Measurements from ENCODE around the gene ITPR1. TPM values are rescaled to one million over a fixed set of nuclear protein-coding genes. Genes with fewer than 3 reads are reported as not detected.

ITPR1 gene
- total RNA-seq, 4 donors from 2014 or later = 184 to 305 (median 218) TPM

DNA sequence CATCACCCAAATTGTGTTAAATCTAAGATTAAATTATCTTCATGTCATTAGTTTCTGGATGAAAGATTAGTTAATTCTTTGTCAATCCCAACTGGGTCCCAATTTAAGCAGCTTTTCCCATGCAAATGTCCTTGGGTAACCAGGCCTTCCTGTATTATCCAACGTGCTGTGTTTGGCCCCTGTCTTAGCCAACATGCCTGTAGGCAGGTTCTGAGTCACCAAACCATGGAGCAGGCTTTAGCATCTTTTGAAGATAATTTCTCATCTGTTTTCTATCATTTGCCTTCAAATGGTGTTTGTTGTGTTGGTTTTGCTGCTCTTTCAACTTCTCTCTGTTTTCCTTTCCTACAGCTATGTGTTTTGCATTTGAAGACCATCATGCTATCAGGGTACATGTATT, 216.2 kb downstream of the ITPR1 start:
- no peak overlapping the region for H3K27ac ChIP-seq
- H3K27me3 ChIP-seq = no peaks in the 10 kb centered on the region
- no peak overlapping the region for H3K4me3 ChIP-seq
- WGBS, 2 donors (ENCODE audit: low coverage in 1 of 2) = 0 to 14% methylated on average over 1 of the region's 1 CpG
- H3K4me1 ChIP-seq = peaks cover 0 to 18% (median 6%) of the 10 kb centered on the region in 3 donors
- H3K36me3 ChIP-seq = peaks cover 0 to 87% of the 10 kb centered on the region in 2 donors
- no peak for ATAC-seq
- TF ChIP-seq POLR2A (IDR thresholded peaks at IDR 0.05) = no peak
- no peak for TF ChIP-seq EP300 (IDR thresholded peaks at IDR 0.05)
- TF ChIP-seq, protein P1, sequence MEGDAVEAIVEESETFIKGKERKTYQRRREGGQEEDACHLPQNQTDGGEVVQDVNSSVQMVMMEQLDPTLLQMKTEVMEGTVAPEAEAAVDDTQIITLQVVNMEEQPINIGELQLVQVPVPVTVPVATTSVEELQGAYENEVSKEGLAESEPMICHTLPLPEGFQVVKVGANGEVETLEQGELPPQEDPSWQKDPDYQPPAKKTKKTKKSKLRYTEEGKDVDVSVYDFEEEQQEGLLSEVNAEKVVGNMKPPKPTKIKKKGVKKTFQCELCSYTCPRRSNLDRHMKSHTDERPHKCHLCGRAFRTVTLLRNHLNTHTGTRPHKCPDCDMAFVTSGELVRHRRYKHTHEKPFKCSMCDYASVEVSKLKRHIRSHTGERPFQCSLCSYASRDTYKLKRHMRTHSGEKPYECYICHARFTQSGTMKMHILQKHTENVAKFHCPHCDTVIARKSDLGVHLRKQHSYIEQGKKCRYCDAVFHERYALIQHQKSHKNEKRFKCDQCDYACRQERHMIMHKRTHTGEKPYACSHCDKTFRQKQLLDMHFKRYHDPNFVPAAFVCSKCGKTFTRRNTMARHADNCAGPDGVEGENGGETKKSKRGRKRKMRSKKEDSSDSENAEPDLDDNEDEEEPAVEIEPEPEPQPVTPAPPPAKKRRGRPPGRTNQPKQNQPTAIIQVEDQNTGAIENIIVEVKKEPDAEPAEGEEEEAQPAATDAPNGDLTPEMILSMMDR (IDR thresholded peaks at IDR 0.05) = no peak
- TF ChIP-seq POLR2AphosphoS5 (IDR thresholded peaks at IDR 0.05) = no peak
- no peaks in the 10 kb centered on the region for H3K9me3 ChIP-seq

GRCh38 chr3:4710191-4710590, 217.0 kb downstream of the ITPR1 start:
- Histone ChIP-seq H3K4me3 (no peak overlapping the region), H3K27ac (no peak overlapping the region), H3K4me1 (peaks cover 0 to 19% (median 6%) of the 10 kb centered on the region in 3 donors), H3K9me3 (no peaks in the 10 kb centered on the region), H3K27me3 (no peaks in the 10 kb centered on the region), H3K36me3 (peaks cover 0 to 89% of the 10 kb centered on the region in 2 donors)
- no peak for ATAC-seq
- TF ChIP-seq POLR2A (IDR thresholded peaks at IDR 0.05) (no peak), EP300 (IDR thresholded peaks at IDR 0.05) (no peak), POLR2AphosphoS5 (IDR thresholded peaks at IDR 0.05) (no peak)
- TF ChIP-seq, protein P1 (IDR thresholded peaks at IDR 0.05) = no peak
- 61 to 71% methylated on average over 8 to 11 of the region's 16 CpGs for WGBS, 2 donors (ENCODE audit: low coverage in 1 of 2)

DNA sequence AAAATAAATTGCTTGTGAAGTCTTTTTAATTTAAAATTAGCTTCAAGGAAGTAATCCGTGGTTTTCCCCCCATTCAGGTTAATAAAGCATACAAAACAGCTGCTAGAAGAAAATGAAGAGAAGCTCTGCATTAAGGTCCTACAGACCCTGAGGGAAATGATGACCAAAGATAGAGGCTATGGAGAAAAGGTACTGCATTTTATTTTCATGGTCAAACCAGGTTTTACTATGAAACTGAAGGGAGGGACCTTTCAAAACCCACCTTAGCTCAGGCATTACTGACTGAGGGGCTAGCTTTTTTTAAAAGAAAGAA, 218.5 kb downstream of the ITPR1 start:
- ATAC-seq = peak; percentile 7
- Histone ChIP-seq H3K4me3 (no peak overlapping the region), H3K9me3 (no peaks in the 10 kb centered on the region), H3K27me3 (no peaks in the 10 kb centered on the region), H3K36me3 (peaks cover 0 to 81% of the 10 kb centered on the region in 2 donors), H3K4me1 (peaks cover 0 to 26% (median 6%) of the 10 kb centered on the region in 3 donors), H3K27ac (peak overlapping the region in 2 of 4 donors; percentile 32 to 61)
- TF ChIP-seq EP300 (IDR thresholded peaks at IDR 0.05) (no peak), POLR2AphosphoS5 (IDR thresholded peaks at IDR 0.05) (no peak)
- WGBS, 2 donors (ENCODE audit: low coverage in 1 of 2) = 0% methylated on average over 1 of the region's 1 CpG

DNA sequence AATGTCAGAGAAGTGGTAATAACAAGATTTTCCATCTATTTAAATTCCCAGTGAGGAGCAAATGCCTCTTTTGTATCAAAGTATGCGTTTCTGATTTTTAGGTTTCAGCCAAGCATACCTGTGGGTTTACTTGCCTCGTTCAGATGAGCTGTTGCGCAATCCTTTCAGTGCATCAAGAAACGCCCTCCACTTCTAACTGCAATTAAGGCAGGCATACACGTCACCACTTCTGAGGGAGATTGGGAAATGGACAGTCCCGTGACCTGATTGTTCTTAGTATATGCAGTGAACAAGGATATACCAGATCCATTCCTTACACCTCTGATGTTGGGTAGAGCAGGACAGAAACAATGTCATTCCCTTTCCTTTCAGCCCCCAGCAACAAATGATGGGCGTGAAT, 219.0 kb downstream of the ITPR1 start:
- ATAC-seq = peak; percentile 52
- Histone ChIP-seq H3K27me3 (no peaks in the 10 kb centered on the region), H3K4me1 (peaks cover 0 to 31% (median 6%) of the 10 kb centered on the region in 3 donors), H3K9me3 (no peaks in the 10 kb centered on the region), H3K36me3 (peaks cover 0 to 81% of the 10 kb centered on the region in 2 donors), H3K4me3 (no peak overlapping the region), H3K27ac (peak overlapping the region in 3 of 4 donors; percentile 8 to 61 (median 32))
- peak; percentile 8 for TF ChIP-seq POLR2AphosphoS5 (IDR thresholded peaks at IDR 0.05)
- no peak for TF ChIP-seq EP300 (IDR thresholded peaks at IDR 0.05)
- 74 to 80% methylated on average over 7 of the region's 7 CpGs for WGBS, 2 donors (ENCODE audit: low coverage in 1 of 2)

DNA sequence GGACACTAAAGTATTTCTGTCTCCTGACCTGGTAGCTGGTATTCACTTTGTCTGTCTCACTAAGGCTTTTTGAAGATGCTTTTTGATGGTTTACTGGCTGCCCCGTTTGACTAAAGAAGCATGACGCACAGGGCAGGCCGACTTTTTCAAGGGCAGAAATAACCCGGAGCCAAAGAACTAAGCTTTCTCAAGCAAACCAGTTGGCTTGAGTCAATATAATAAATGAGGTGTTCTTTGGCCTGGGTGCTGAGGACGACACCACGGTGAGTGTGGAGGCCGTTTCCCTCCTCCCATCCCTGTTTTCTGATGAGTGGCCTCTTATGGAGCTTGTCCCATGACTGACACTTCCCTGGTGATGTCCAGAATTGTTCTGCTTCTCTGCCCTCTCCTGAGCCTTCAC, 220.9 kb downstream of the ITPR1 start:
- Histone ChIP-seq H3K27me3 (no peaks in the 10 kb centered on the region), H3K27ac (peak overlapping the region in 3 of 4 donors; percentile 48 to 61 (median 58)), H3K36me3 (peaks cover 0 to 65% of the 10 kb centered on the region in 2 donors), H3K4me3 (no peak overlapping the region), H3K9me3 (no peaks in the 10 kb centered on the region), H3K4me1 (peaks cover 5 to 47% (median 6%) of the 10 kb centered on the region in 3 donors)
- 57 to 85% methylated on average over 4 to 7 of the region's 7 CpGs for WGBS, 2 donors (ENCODE audit: low coverage in 1 of 2)
- no peak for TF ChIP-seq POLR2AphosphoS5 (IDR thresholded peaks at IDR 0.05)
- no peak for TF ChIP-seq EP300 (IDR thresholded peaks at IDR 0.05)
- TF ChIP-seq POLR2A (IDR thresholded peaks at IDR 0.05) = no peak
- TF ChIP-seq, protein P1 (IDR thresholded peaks at IDR 0.05) = no peak
- ATAC-seq = no peak

GRCh38 chr3:4716266-4716665, 223.1 kb downstream of the ITPR1 start:
- H3K4me1 ChIP-seq = peaks cover 11 to 66% (median 25%) of the 10 kb centered on the region in 3 donors

More at GRCh38 chr3:4716266-4716665, 223.1 kb downstream of the ITPR1 start:
- WGBS, 2 donors (ENCODE audit: low coverage in 1 of 2) = 63 to 69% methylated on average over 1 of the region's 1 CpG
- Histone ChIP-seq H3K27me3 (no peaks in the 10 kb centered on the region), H3K9me3 (no peaks in the 10 kb centered on the region), H3K36me3 (peaks cover 0 to 50% of the 10 kb centered on the region in 2 donors), H3K27ac (peak overlapping the region in 3 of 4 donors; percentile 71 to 81 (median 78)), H3K4me3 (no peak overlapping the region)
- ATAC-seq = no peak
- TF ChIP-seq EP300 (IDR thresholded peaks at IDR 0.05) (no peak), POLR2AphosphoS5 (IDR thresholded peaks at IDR 0.05) (no peak), POLR2A (IDR thresholded peaks at IDR 0.05) (no peak)
- TF ChIP-seq, protein P1 (IDR thresholded peaks at IDR 0.05) = no peak

Data from gastroesophageal sphincter (tissue), 4 donors.